ENCODE data around the gene CERK. TPM values are rescaled to one million over a fixed set of nuclear protein-coding genes. Genes with fewer than 3 reads are reported as not detected.
A peak's percentile ranks its signal among the peaks of the same experiment; 100 is the strongest.

CERK gene
- total and polyA plus RNA-seq, 2 of the 13 experiments (the other 11 are each of a cell fraction or from before 2014, with no cell fraction given), result 40.3 to 41.9 TPM

- TF ChIP-seq JDP2 (CRISPR knock-in tag; IDR thresholded peaks at IDR 0.05; ENCODE audit: borderline replicate concordance), result no peak; the same call in 1 of the 2 replicates
- no peak; the same call in 1 of the 2 replicates for TF ChIP-seq PITX1 (CRISPR knock-in tag; IDR thresholded peaks at IDR 0.05)
- TF ChIP-seq PPARG (CRISPR knock-in tag; conservative IDR thresholded peaks at IDR 0.05), result no peak
- no peak for TF ChIP-seq AHR (CRISPR knock-in tag; IDR thresholded peaks at IDR 0.05)
- peak; percentile 27; the same call in 1 of the 2 replicates for TF ChIP-seq POLR2G (IDR thresholded peaks at IDR 0.05; ENCODE audit: low read depth, low read length)
- no peak for TF ChIP-seq SATB2 (CRISPR knock-in tag; IDR thresholded peaks at IDR 0.05)
- peak; percentile 63; the same call in 1 of the 2 replicates for TF ChIP-seq MIER3 (CRISPR knock-in tag; IDR thresholded peaks at IDR 0.05; ENCODE audit: borderline replicate concordance)
- peak; percentile 96; the same call in 2 of the 3 replicates for TF ChIP-seq MXI1 (IDR thresholded peaks at IDR 0.05; ENCODE audit: borderline replicate concordance, low read depth, low read length)
- TF ChIP-seq SIN3A (IDR thresholded peaks at IDR 0.05; ENCODE audit: borderline replicate concordance, low read depth, low read length), result 0 out of 2 replicates have a peak, but pooled peaks have one; percentile 21
- TF ChIP-seq BCL6 (CRISPR knock-in tag; IDR thresholded peaks at IDR 0.05), result no peak
- TF ChIP-seq POLR2AphosphoS5 (IDR thresholded peaks at IDR 0.05; ENCODE audit: low read depth, low read length), result peak; percentile 61
- TF ChIP-seq ZSCAN22 (CRISPR knock-in tag; IDR thresholded peaks at IDR 0.05), result 0 out of 2 replicates have a peak, but pooled peaks have one; percentile 32
- no peak for TF ChIP-seq ZNF441 (CRISPR knock-in tag; IDR thresholded peaks at IDR 0.05; ENCODE audit: borderline replicate concordance)
- peak; percentile 63; the same call in 1 of the 2 replicates for TF ChIP-seq ZNF281 (CRISPR knock-in tag; IDR thresholded peaks at IDR 0.05; ENCODE audit: borderline replicate concordance)
- no peak for TF ChIP-seq E2F2 (CRISPR knock-in tag; IDR thresholded peaks at IDR 0.05; ENCODE audit: borderline replicate concordance)
- TF ChIP-seq ZNF30 (CRISPR knock-in tag; IDR thresholded peaks at IDR 0.05), result no peak
- TF ChIP-seq ZNF317 (CRISPR knock-in tag; IDR thresholded peaks at IDR 0.05), result peak; percentile 82
- no peak for TF ChIP-seq PRDM15 (CRISPR knock-in tag; IDR thresholded peaks at IDR 0.05)
- no peak for TF ChIP-seq ZNF678 (CRISPR knock-in tag; IDR thresholded peaks at IDR 0.05)
- peak; percentile 73; the same call in 1 of the 2 replicates for TF ChIP-seq ATF7-NPFF (CRISPR knock-in tag; IDR thresholded peaks at IDR 0.05; ENCODE audit: low read depth)
- TF ChIP-seq TFDP2 (CRISPR knock-in tag; IDR thresholded peaks at IDR 0.05), result peak; percentile 35
These were observed 1.2 kb upstream of the CERK start (continued) for GRCh38 chr22:46739094-46739870.

Data from HepG2 (cell line).